HT-29 (cell line): ENCODE data around the gene P4HA1. TPM values are rescaled to one million over a fixed set of nuclear protein-coding genes. Genes with fewer than 3 reads are reported as not detected.
A peak's percentile ranks its signal among the peaks of the same experiment; 100 is the strongest.

ENCODE experiments used
- DNase-seq: peaks from one replicate; pipeline ENCODE4 v3.0.0-alpha.2; 2015; ENCODE audit warnings: low spot score
- total RNA-seq: library from RNA; depleted of rRNA; stranded (reverse); fragments of >200 nt; shearing (Covaris generic); gene quantifications from 2 replicates; pipeline ENCODE4 v1.2.3, GENCODE V29; 2014

P4HA1 gene
- total RNA-seq, 1 experiment from 2014 or later, result 16.9 TPM

DNA sequence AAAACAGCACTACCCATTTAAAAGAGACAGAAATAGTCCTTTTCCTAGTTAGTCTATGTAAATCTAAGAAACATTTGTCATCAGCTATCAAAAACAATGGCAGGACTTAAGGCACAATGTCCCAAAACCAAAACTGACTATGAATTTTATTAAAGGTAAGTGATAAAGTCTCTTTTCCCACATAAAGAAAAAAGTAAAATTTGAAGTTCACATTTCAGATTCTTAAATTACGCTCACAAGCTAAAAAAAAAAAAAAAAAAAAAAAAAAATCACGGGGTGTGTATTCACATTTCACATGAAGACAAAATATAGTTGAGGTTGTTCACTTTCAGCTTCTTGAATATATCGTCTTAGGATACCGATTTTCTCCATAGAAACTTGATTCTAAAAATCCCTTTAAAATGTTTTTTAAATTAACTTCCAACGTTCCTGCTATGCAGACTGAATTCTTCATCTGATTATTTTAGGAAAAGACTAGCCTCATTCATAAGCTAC is 1.6 kb downstream of the P4HA1 start:
- peak; percentile 8 for DNase-seq

DNA sequence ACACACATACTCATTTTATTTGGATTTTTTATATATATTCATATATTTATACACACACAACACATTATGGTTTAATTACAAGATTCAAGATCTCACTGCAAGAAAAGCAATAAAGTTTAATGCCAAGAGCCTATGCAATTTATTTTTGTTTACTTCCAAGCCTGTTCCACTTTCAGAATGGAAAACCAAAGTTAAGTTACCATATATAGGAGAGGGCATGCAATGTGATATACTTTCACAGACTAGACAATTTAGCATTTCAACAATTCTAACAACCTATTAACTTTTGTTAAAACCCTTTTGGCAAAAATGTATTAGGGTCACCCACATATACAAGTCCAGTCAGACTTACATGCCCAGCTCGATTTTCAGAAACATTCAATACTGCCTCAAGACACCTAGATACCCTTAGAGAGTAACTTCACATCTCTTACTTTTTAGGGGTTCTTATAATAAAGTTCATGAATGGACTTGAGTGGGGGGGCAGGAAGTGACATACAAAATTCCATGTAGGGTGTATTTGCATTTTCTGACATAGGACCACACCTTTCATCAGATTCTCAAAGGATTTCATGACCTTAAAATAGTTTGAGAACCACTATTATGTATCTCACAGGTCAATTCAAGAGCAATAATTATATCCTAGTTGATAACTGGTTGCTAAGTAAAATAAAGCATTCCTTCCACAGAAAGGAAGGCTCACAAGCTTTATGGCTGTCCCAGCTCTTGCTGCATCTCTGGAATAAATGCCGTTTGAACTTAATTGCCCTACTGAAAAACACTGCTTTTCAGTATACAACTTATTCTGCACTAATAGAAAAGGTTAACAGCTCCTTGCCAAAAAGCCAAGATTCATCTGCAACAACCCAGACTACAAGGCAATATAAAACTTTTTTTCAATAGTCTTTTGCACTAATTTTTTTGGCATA is 2.5 kb downstream of the P4HA1 start:
- DNase-seq, result peak; percentile 23

DNA sequence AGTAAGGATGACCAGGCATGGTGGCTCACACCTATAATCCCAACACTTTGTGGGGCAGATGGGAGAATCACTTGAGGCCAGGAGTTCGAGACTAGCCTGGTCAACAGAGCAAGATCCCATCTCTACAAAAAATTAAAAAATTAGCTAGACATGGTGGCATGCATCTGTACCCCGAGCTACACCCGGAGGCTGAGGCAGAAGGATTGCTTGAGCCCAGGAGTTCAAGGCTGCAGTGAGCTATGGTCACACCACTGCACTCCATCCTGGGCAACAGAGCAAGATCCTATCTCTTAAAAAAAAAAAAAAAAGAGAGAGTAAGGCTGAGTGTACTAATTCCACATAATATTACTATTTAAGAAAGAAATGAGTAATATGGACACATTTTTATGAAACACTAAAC is 3.8 kb downstream of the P4HA1 start:
- no peak for DNase-seq

DNA sequence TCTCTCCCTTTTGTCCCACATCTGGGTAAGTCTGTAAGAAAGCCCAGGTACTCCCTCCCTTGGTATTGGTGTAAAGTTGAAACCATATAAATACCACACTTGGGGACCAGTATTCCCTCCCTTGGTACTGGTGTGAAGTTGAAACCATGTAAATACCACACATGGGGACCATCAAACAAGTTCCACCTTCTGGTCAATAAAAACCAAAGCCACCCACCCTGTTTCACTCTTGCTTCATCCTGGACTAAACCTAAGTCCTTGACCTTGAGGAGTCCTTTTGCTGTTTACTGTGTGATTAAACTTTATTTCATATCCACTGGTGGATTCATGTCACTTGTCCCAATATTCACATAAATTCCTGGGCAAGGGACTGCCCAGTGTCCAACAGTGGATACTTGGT is 8.4 kb downstream of the P4HA1 start:
- no peak for DNase-seq

DNA sequence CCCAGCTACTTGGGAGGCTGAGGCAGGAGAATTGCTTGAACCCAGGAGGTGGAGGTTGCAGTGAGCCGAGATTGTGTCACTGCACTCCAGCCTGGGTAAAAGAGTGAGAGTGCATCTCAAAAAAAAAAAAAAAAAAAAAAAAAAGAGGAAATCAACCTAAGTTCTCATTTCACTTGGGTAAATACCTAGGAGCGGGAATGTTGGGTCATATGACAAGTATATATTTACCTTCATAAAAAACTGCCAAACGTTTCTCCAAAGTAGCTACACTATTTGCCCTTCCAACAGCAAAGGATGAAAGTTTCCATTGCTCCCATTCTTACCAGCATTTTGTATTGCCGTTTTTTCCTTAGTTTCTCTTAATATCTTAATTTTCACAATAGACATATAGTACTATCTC is 9.8 kb downstream of the P4HA1 start:
- no peak for DNase-seq

DNA sequence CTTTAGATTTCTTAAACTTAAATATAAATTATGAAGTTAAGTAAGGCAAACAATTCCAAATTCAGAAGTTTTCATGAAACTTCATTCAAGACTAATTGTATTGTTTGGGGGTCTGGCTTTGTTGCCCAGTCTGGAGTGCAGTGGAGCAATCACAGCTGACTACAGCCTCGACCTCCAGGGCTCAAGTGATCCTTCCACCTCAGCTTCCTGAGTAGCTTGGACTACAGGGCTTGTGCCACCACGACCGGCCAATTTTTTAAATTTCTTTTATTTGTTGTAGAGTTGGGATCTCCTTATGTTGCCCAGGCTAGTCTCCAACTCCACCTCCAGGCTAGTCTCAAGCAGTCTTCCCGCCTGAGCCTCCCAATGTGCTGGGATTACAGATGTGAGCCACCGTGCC is 12.5 kb downstream of the P4HA1 start:
- no peak for DNase-seq

DNA sequence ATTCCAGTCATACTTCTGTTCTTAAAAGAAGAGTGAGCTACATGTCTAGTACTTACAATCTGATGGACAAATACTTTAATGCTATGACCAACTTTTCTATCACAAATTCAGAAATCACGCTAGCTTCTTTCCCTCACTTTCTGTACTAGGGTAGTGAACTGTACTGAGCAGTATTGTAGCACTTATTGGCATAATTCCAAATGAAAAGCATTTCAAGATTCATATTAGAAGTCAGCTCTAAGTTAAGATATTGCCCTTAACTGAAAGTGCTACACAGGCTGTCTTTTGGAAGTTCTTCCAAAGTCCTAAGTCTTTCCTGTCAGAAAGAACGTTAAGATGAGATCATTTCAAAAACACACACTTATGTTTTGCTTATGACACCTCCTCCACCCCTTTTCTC is 13.4 kb downstream of the P4HA1 start:
- DNase-seq, result no peak

DNA sequence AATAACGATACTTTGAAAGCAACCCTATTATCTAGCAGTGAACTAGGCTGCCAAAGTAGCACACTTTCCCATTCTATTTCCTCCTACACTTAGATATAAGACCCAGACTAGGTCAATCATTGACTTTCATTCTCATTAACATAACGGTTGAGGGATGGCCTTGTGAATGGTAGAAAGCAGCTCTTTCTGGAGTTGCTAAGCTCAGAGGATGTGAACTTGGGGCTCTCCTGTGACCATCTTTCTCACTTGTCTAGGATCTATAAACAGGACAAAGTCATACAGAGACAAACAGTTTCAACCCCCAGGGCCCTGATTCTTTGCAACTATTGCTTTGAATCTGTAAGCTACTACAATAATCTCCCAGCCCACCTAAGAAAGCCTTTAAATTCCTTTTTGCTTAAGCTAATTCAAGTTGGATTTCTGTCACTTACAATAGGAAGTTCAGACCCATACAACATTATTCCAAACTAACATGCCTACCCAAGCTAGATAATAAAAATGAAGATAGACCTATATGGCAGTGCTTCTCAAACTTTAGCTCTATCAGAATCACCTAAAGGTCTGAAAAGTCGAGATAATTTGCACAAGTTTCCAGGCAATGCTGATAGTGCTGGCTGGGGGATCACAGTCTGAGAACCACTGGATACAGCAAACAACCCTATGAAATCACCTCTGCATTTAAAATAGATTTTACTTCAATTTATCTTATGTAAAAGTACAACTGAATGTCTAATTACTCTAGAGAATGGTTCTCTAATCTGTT is 16.7 kb downstream of the P4HA1 start:
- no peak for DNase-seq

DNA sequence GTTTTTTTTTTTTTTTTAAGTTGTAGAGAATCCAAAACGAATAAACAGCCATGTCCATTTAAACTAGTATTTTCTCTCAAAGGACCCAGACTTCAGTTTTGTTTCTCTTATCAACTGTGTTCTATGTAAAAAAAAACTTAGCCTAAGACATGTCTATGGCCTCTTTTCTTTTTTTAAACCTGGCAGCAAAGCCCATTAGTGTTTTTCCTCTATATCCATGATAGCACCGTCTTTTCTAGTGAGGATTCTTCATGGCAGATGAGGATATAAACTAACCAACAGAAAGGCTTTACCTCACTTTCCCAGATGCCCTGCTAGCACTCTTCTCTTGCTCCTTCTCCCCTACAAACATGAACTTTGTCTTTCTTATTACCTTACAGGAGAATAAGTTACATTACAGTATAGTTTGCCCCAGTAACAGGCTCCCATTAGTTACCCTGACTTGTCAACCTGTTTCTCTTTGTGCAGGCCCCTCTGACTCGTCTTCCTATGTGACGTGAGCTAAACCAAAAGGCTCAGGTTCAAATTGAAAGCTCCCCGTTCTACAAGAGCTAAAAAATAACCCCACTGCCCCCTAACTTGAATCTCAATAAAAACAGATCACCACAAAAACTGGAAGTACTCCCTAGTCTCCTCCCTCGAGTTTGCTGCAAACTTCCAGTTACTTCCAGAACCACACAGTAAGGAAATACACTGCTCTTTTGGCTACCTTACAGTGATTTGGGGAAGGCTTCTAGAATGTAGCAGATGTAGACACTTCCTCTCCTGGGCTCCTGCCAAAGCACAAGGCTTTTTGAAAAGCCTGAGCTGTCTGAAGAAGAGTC is 20.1 kb downstream of the P4HA1 start:
- DNase-seq, result no peak

DNA sequence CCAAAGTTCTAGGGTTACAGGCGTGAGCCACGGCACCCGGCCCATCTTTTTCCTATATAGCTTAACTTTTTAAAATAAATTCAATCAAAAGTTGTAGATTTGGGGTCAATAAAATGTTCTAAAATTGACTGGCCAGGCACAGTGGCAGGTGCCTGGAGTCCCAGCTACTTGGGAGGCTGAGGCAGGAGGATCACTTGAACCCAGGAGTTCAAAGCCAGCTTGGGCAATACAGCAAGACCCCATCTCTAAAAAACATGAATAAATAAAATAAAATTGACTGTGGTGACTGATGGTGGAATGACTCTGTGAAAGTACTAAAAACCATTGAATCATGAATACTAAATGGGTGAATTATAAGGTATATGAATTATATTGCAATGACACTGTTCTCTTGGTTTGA is 20.8 kb downstream of the P4HA1 start:
- DNase-seq, result no peak

DNA sequence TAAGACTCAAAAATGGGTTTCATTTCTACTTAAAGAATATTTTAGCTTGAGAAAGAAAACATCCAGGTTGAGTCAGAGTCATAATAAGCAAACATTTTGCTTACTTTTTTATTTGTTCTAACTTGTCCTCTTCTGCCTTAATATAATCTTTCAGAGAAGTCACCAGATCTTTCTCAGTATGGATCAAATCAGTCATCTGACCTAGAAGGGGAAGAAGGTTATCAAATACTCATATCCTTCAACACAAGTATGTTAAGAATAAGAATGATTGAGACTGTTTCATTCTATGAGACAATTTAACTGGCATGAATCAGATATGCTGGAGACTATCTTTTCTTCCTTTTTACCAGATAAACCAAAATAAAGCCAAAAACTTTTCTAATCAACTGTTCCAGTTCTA is 23.0 kb downstream of the P4HA1 start:
- DNase-seq, result no peak

DNA sequence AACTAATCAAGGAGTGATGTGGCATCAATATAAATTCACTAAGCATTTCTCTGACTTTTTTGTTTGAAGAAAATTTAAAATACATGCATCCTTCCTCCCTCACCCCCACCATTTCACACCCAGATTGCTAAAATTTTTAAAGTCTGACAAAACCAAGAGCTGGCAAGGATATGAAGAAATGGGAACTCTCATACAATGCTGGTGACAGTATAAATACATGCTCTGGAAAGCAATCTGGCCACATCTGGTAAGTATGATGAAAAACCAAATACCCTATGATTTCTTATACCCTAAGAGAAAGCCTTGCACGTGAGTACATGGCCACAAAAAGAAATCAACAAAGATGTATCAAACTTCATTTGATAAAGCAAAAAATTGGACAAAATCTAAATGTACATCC is 31.2 kb downstream of the P4HA1 start:
- DNase-seq, result no peak

DNA sequence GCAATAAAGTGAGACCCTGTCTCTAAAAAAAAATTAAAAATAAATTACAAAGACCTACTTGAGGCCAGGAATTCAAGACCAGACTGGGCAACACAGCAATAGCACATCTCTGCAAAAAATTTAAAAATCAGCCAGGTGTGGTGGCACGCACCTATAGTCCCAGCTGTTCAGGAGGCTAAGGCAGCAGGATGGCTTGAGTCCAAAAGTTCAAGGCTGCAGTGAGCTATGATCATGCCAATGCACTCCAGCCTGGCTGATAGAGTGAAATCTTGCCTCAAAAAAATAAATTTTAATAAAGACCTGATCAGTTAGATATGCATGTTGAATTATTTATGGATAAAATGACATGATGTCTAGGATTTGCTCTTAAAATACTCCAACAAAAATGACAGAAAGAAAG is 34.9 kb downstream of the P4HA1 start:
- DNase-seq, result no peak

DNA sequence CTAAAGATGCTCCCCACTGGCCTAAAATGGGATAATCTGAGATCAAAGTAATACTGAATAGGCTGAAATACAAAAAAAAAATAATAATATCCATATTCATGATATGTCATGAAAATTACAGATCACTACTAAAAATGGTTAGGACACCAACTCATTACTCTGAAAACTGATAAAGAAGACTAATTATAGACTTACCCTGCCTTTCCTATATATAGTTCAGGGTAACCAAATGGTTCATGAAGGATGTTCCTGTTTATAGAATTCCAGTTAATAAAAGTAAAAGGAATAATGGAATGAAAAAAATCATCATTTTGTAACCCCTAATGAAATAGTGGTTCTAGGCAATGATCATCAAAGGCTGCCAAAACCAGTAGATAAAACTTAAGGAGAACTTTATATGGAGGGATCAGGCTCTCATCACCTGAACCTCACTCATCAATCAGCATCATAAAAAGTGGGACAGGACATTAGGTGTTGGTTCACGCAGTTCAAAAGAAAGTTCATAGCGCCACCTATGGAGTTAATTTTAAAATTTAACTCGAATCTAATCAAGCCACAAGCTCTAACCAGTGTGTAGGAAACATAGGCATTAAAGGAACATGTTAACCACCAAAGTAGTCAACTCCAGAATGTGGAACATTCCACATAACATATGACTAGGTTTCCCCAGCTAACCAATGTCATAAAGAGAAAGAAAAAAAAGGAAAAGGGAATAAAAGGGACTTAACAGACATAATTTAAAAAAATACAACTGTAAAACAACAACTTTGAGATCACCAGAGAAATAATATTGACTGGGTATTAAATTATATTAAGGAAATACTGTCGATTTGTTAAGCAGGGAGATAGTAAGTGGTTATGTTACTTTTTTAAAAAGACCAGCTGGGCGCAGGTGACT is 35.7 kb downstream of the P4HA1 start:
- DNase-seq, result peak; percentile 67

DNA sequence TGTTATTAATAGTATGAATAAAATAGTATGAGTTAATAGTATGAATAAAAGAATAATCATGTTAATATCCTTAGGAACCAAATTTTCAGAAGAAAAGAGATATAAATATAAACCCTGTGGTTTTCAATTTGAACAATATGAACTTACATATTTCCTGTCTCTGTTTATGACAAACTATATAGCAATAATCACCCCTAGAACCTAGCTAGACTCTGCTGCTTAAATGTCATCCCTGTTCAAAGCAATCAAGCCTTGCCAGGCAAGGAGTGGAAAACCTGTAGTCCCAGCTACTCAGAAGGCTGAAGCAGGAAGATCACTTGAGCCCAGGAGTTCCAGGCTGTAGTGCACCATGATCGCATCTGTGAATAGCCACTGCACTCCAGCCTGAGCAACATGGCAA is 36.5 kb downstream of the P4HA1 start:
- DNase-seq, result no peak

DNA sequence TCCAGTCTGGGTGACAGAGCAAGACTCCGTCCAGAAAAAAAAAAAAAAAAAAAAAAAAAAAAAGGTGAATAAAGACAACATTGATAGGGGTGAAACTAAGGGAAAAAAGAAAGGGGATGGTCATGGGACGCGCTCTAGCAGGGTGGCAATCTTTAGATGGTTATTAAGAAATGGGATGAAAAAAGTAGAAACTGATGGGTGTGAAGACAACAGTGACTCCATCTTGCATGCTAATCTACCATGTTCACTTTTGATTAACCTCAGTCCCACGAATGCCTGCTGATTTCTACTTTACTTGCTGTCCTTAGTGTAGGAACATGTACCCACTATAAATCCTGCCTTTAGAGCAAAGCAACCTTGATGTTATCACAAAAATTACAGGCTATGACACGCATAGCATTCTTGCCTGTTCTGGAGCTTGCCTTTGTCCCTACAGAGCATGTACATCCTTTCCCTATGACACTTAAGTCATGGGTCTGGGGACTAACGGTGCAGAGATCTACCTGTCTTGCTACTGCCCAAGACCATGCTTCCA is 38.5 kb downstream of the P4HA1 start:
- no peak for DNase-seq

DNA sequence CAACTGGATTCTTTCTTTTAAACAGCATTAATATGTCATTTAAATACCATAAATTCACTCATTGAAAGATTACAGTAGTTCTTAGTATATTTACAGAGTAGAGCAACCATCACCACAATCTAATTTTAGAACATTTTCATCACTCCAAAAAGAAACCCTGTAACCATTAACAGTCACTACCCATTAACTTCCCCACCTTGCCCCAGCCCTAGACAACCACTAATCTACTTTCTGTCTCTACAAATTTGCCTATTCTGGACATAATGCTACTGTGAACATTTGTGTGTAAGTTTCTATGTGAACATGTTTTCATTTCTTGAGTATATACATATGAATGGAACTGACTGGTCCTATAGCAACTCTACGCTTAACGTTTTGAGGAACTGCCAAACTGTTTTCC is 42.4 kb downstream of the P4HA1 start:
- no peak for DNase-seq

DNA sequence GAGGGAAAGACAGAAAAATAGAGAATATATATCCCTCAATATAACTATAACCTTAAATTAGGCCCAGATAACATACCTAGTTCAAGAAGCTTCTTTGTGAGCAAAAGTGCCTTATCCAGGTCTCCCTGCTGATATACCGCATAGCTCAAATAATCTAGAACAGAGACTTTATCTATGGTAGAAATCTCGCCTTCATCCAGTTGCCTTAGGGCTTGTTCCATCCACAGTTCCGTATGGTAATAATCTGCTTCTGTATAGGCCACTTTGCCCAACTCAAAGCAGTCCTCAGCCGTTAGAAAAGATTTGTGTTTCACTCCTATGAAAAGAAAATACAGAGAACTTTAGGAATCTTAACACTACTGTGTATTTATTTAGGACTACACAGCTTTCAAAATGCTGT is 43.4 kb downstream of the P4HA1 start:
- no peak for DNase-seq

DNA sequence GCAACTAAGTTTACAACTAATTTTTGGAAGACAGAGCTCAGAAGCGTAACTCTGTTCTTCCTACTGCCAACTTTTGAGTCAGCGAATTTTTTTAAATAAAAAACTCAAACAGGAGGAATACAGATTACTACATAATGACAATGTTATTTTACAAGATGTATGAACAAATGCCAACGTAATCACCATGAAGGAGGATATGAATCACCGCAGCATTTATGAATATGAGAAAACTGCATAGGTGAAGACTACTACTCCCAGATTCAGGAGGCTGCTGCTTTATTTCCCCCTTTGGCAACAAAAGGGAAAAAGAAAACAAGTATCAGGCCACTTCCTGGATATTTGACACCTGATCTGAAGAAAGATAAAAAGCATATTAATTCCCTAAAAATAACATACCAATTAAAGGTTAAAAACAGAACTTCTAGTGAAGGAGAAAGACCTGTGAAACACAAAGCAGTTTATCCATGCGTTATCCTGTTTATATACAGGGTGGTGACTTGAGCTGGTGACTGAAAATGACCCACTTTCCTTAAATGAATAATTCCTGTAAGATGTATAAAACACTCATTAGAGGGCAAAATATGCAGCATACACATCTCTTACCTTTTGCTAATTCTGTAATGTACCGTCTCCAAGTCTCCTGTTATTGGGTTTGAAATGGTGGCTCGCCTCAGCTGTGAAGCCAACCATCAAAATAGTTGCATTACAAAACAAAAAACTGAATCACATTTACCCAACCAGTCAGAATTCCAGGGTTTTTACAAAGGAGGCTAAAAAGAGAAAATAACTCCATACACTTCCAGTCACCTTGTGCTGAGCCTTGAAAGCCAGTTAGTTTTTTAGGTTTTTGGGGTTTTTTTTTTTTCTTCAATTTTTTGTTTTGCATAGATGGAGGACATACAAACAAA is 52.0 kb downstream of the P4HA1 start:
- peak; percentile 56 for DNase-seq
